ENCODE measurements around the gene WASHC2A.
"Not testable (repeated sequence)": the region's sequence is repeated elsewhere in the genome, so short reads cannot be mapped to it uniquely, and the experiment has no call there.

Gene WASHC2A

DNA sequence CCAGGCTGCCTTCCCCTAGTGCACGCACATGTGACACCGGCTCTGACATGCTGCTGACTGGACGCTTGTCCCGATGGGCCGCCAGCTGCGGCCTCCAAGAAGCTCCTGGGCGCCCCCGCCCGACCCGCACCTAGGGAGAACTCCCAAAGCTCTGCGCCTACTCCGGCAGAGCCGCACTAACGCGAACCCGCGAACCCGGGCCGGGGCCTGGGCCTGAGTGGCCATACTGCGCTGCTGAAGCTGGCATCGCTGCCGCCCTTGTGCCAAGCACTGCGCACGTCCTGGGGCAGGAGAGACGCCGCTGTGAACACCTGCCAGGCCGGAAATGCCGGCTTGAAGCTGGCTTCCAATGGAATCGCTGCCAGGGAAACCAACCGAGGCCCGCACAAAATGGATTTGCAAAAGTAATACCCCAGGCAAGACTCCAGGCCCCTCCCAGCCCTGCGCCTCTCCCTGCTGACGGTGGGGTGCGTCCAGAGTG lies 85.1 kb downstream of the WASHC2A start:
- DNase-seq: peak; percentile 4

DNA sequence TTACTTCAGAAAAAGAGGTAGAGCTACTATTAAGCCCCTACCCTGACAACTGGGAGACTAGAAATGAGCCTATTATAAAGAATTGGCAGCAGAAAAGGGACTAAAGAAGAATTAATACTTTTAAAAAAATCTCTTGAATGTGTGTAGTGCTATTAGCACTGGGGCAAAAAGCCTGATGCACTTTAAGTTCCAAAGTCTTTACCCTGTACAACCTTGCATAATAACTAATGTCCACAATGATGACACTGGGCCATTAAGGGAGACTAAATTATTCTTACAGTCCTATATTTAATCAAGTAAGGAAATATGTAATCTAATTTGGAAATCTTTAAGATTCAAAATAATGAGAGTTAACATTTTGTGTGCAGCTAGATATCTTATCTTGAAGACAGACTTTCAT lies 90.1 kb downstream of the WASHC2A start:
- DNase-seq: not testable (repeated sequence)

DNA sequence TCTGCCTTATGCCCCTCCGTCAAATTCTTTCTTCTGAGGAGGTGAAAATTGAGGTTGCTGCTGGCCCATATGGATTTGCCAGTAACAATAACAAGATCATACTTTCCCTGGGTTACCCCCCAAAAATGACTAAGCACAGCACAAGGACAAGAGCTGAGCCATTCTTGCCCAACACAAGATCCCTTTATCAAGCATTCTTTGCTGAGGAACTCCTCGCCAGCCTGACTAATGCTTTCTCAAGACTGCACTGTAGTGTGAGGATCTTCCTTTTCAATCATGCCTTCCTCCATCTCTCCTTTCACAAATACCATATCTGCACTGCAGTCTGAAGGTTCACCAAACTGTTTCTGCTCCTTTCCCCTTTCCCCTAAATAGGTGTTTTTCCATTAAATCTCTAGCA lies 92.1 kb downstream of the WASHC2A start:
- DNase-seq: not testable (repeated sequence)

DNA sequence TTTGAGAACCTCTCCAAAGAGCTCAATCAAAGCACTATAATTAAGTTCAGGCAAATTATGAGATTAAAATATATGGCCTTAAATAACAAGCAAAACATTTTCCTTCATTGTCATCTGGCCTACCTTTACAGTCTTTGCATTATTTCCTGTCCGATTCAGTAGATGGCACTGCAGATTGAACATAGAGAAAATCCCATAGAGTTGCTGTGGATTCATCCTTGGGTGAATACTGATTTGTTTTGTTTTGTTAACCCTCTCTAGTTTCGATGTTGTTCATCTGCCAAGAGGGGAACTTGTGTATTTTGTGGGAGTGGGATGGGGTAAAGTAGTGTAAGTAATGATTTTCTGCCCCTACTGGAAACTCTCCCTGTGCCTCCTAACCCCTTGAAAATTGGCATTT lies 97.3 kb downstream of the WASHC2A start:
- not testable (repeated sequence) for DNase-seq

DNA sequence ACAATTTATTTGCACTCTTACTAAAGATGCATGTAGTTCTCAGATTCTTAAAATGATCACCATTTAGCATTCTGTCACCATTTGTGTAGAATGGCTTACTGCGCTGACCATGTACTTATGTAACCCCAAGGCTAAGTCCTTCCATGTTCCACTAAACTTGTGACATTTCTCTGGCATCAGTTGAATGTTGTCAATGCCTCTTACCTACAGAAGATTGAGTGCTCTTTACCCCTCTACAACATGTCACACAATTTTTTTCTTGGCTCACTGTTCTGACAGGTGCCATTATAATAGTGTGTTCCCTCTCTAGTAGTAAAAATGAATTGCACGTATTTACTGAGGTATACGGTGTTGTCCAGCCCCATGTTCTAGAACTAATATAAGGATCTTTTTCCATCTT lies 100.1 kb downstream of the WASHC2A start:
- DNase-seq: not testable (repeated sequence)

DNA sequence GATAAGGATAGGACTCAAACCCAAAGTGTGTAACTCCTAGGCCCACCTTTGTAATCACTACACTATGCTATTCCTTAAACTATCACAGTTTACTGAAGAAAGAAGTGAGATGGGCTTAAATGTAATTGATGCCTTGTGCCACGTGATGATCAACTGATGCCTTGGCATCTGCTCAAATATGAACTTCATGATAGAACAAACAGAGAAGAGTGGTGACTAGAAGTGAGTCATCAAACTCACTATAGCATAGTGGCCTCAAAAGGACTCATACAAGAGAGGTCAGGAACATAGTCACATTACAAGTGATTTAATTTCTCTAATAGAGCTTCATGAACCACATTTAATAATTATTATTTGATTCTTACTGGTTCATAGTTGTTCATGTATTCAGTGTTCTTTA lies 101.8 kb downstream of the WASHC2A start:
- not testable (repeated sequence) for DNase-seq

DNA sequence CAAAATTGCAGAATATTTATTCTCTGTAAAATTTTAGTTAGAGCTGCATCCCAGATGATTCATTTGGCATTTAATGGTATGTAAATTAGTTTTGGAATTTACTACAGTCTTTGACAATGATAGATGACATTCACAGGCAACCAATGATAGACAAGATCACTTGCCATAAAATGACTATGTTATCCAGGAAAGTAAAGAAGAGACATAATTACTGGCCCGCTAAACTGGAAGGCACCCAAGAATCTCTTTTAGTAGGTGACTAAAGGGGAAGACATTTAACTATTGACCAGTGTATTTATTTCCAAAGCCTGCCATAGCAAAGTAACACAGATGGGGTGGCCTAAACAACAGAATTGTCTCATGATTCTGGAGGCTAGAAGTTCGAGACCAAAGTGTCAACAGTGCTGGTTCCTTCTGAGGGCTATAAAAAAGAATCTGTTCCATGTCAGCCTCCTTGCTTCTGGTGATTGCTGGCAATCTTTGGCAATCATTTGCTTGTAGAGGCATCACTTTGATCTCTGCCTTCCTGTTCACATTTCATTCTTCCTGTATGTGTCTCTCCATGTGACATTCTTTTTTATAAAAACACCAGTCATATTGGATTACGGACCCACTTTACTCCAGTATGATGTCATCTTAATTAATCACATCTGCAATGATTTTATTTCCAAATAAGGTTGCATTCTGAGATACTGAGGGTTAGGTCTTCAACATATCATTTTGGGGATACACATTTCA lies 107.2 kb downstream of the WASHC2A start:
- DNase-seq: not testable (repeated sequence)
